H9 (cell line): Measurements from ENCODE around the gene FBXO27. TPM values are rescaled to one million over a fixed set of nuclear protein-coding genes. Genes with fewer than 3 reads are reported as not detected.

Source experiments
- DNase-seq: peaks from one replicate; pipeline ENCODE4 v3.0.0-alpha.2; 2017
- H2AFZ ChIP-seq: one replicate; pipeline ENCODE4 v1.6.1; 2013; ENCODE audit warnings: mild to moderate bottlenecking, low read length, control low read depth, moderate library complexity
- H2AK5ac ChIP-seq: 2 replicates; pipeline ENCODE4 v1.6.1; 2013; ENCODE audit warnings: low read length, control low read depth, mixed read lengths; ENCODE audit not compliant: insufficient read length
- H2BK120ac ChIP-seq: one replicate; pipeline ENCODE4 v1.6.1; 2013; ENCODE audit warnings: low read depth, mild to moderate bottlenecking, low read length, control low read depth, inconsistent platforms; ENCODE audit not compliant: poor library complexity, severe bottlenecking
- H2BK12ac ChIP-seq: 2 replicates; pipeline ENCODE4 v1.6.1; 2013; ENCODE audit warnings: low read length, control low read depth, mixed read lengths, low read depth; ENCODE audit not compliant: insufficient read length
- H2BK15ac ChIP-seq: 2 replicates; pipeline ENCODE4 v1.6.1; 2013; ENCODE audit warnings: low read depth, low read length, control low read depth
- H2BK20ac ChIP-seq: one replicate; pipeline ENCODE4 v1.6.1; 2013; ENCODE audit warnings: low read depth, mild to moderate bottlenecking, low read length, control low read depth, inconsistent platforms; ENCODE audit not compliant: poor library complexity, severe bottlenecking
- H2BK5ac ChIP-seq: 2 replicates; pipeline ENCODE4 v1.6.1; 2013; ENCODE audit warnings: low read length, control low read depth, mixed read lengths; ENCODE audit not compliant: insufficient read length
- H3K14ac ChIP-seq: 2 replicates; pipeline ENCODE4 v1.6.1; 2013; ENCODE audit warnings: low read length, control low read depth; ENCODE audit not compliant: insufficient read depth
- H3K18ac ChIP-seq: 2 replicates; pipeline ENCODE4 v1.6.1; 2013; ENCODE audit warnings: low read depth, mild to moderate bottlenecking, mixed read lengths, low read length, control low read depth; ENCODE audit not compliant: insufficient read length
- H3K23ac ChIP-seq: 2 replicates; pipeline ENCODE4 v1.6.1; 2013; ENCODE audit warnings: low read length, control low read depth, mixed read lengths, low read depth; ENCODE audit not compliant: insufficient read length
- H3K23me2 ChIP-seq: 2 replicates; pipeline ENCODE4 v1.6.1; 2013; ENCODE audit warnings: low read depth, mild to moderate bottlenecking, mixed read lengths, low read length, control low read depth; ENCODE audit not compliant: insufficient read length, poor library complexity, severe bottlenecking
- H3K27ac ChIP-seq: 2 replicates; pipeline ENCODE4 v1.5.1; 2013; ENCODE audit warnings: low read length, control low read depth, mixed read lengths, low read depth; ENCODE audit not compliant: insufficient read length
- H3K27me3 ChIP-seq: 2 replicates; pipeline ENCODE4 v1.6.1; 2013; ENCODE audit warnings: low read length, control low read depth, inconsistent platforms; ENCODE audit not compliant: insufficient read depth
- H3K4ac ChIP-seq: 2 replicates; pipeline ENCODE4 v1.6.1; 2013; ENCODE audit warnings: low read depth, mild to moderate bottlenecking, control low read depth, inconsistent platforms, low read length, moderate library complexity
- H3K4me1 ChIP-seq: 2 replicates; pipeline ENCODE4 v1.6.1; 2013; ENCODE audit warnings: low read length, control low read depth, inconsistent platforms; ENCODE audit not compliant: insufficient read depth
- H3K4me2 ChIP-seq: 2 replicates; pipeline ENCODE4 v1.6.1; 2013; ENCODE audit warnings: low read length, control low read depth, mixed read lengths; ENCODE audit not compliant: insufficient read length, insufficient read depth
- H3K56ac ChIP-seq: 2 replicates; pipeline ENCODE4 v1.6.1; 2013; ENCODE audit warnings: low read depth, mild to moderate bottlenecking, mixed read lengths, low read length, control low read depth; ENCODE audit not compliant: insufficient read length
- H3K79me1 ChIP-seq: 2 replicates; pipeline ENCODE4 v1.6.1; 2013; ENCODE audit warnings: low read depth, mild to moderate bottlenecking, moderate library complexity, low read length, control low read depth, inconsistent platforms; ENCODE audit not compliant: insufficient read depth, poor library complexity, severe bottlenecking
- H3K79me2 ChIP-seq: 2 replicates; pipeline ENCODE4 v1.6.1; 2013; ENCODE audit warnings: low read length, control low read depth, inconsistent platforms; ENCODE audit not compliant: insufficient read depth
- H3K9ac ChIP-seq: 2 replicates; pipeline ENCODE4 v1.6.1; 2013; ENCODE audit warnings: low read length, control low read depth, mixed read lengths; ENCODE audit not compliant: insufficient read length; ENCODE audit errors: extremely low read depth
- H3K9me3 ChIP-seq: one replicate; pipeline ENCODE4 v1.6.1; 2013; ENCODE audit warnings: low read depth, low read length, inconsistent platforms; ENCODE audit not compliant: control insufficient read depth
- H3T11ph ChIP-seq: one replicate; pipeline ENCODE4 v1.6.1; 2013; ENCODE audit warnings: mild to moderate bottlenecking, low read length, control low read depth, inconsistent platforms
- H4K20me1 ChIP-seq: one replicate; pipeline ENCODE4 v1.6.1; 2013; ENCODE audit not compliant: control insufficient read depth, insufficient read length, insufficient read depth
- H4K5ac ChIP-seq: 2 replicates; pipeline ENCODE4 v1.6.1; 2013; ENCODE audit warnings: low read depth, mild to moderate bottlenecking, mixed read lengths, low read length, control low read depth; ENCODE audit not compliant: insufficient read length
- H4K8ac ChIP-seq: replicated peaks from 2 replicates; pipeline ENCODE4 v1.6.1; 2013; ENCODE audit warnings: low read length, control low read depth, mixed read lengths, low read depth; ENCODE audit not compliant: insufficient read length
- H4K91ac ChIP-seq: 2 replicates; pipeline ENCODE4 v1.6.1; 2013; ENCODE audit warnings: low read depth, mild to moderate bottlenecking, moderate library complexity, mixed read lengths, low read length, control low read depth; ENCODE audit not compliant: insufficient read length
- H3K27ac Mint-ChIP-seq, 3 experiments: 2 replicates in 2 of 3; 3 replicates in 1 of 3; pipeline ENCODE4 v1.8.0; 2020 to 2021; ENCODE audit warnings: mixed read lengths in 3 of 3, mild to moderate bottlenecking in 1 of 3, moderate library complexity in 1 of 3
- H3K27me3 Mint-ChIP-seq: 2 replicates; pipeline ENCODE4 v1.8.0; 2021; ENCODE audit warnings: low read depth, mild to moderate bottlenecking, moderate library complexity, mixed read lengths
- H3K36me3 Mint-ChIP-seq, 3 experiments: 2 replicates in 2 of 3; 3 replicates in 1 of 3; pipeline ENCODE4 v1.8.0; 2020 to 2021; ENCODE audit warnings: low read depth in 3 of 3, mixed read lengths in 3 of 3; ENCODE audit not compliant: insufficient read depth in 1 of 3
- H3K4me1 Mint-ChIP-seq, 2 experiments: 2 replicates each; pipeline ENCODE4 v1.8.0; 2020; ENCODE audit warnings: mixed read lengths in 2 of 2
- H3K4me3 Mint-ChIP-seq, 2 experiments: 2 replicates in 1 of 2; 3 replicates in 1 of 2; pipeline ENCODE4 v1.8.0; 2020 to 2021; ENCODE audit warnings: mild to moderate bottlenecking in 2 of 2, mixed read lengths in 2 of 2, moderate library complexity in 1 of 2
- H3K9me3 Mint-ChIP-seq, 2 experiments: 2 replicates in 1 of 2; 3 replicates in 1 of 2; pipeline ENCODE4 v1.8.0; 2020; ENCODE audit warnings: mild to moderate bottlenecking in 2 of 2, mixed read lengths in 2 of 2, moderate library complexity in 1 of 2
- CTCF ChIP-seq: fragments of 200-600 bp; sonication (generic); conservative IDR thresholded peaks from 3 replicates; pipeline ENCODE4 v1.8.0; 2021; ENCODE audit warnings: antibody characterized with exemption, mild to moderate bottlenecking
- WGBS: extraction: QIAGEN DNeasy Blood & Tissue Kit; methylation state at CpG from one replicate; pipeline ENCODE4 v1.1.7; 2013; ENCODE audit warnings: missing lambda C conversion rate, low lambda C conversion rate, mixed read lengths; ENCODE audit not compliant: insufficient read length; ENCODE audit errors: extremely low coverage; 5-methylcytosine and 5-hydroxymethylcytosine counted together
- total RNA-seq: library from RNA; stranded (reverse); gene quantifications from 2 replicates; pipeline ENCODE4 v1.2.1, GENCODE V29; 2021

Gene FBXO27
- total RNA-seq, 1 experiment from 2014 or later = 14.5 TPM

GRCh38 chr19:39064405-39064804, 32.1 kb upstream of the FBXO27 start:
- Histone ChIP-seq H2BK120ac (no peak overlapping the region), H4K8ac (no peak overlapping the region), H3K9me3 (no peaks in the 10 kb centered on the region), H3K79me2 (no peaks in the 10 kb centered on the region), H4K20me1 (no peaks in the 10 kb centered on the region), H2BK15ac (no peak overlapping the region), H3K23me2 (no peaks in the 10 kb centered on the region), H2BK20ac (no peak overlapping the region), H2AK5ac (no peak overlapping the region), H3K79me1 (no peaks in the 10 kb centered on the region), H2AFZ (no peak overlapping the region), H3K4me1 (no peaks in the 10 kb centered on the region), H3K4ac (no peak overlapping the region), H4K91ac (no peak overlapping the region), H3K18ac (no peak overlapping the region), H2BK5ac (no peak overlapping the region), H3K14ac (no peak overlapping the region), H2BK12ac (no peak overlapping the region), H3K9ac (no peak overlapping the region), H3K56ac (no peak overlapping the region), H3K27me3 (no peaks in the 10 kb centered on the region), H3K27ac (no peak overlapping the region), H4K5ac (no peak overlapping the region), H3T11ph (no peak overlapping the region), H3K23ac (no peak overlapping the region), H3K4me2 (no peak overlapping the region)
- Mint-ChIP-seq H3K4me3 (no peak overlapping the region), H3K36me3 (peaks cover 0 to 3% (median 2%) of the 10 kb centered on the region in 3 experiments; a peak in 3 of 7 replicates), H3K4me1 (no peaks in the 10 kb centered on the region), H3K9me3 (peaks cover 6 to 8% of the 10 kb centered on the region in 2 experiments), H3K27ac (no peak overlapping the region), H3K27me3 (peaks cover 17% of the 10 kb centered on the region)
- no peak for DNase-seq
- no CpG with 5 or more reads among the region's 6 CpGs for WGBS
- no peak for TF ChIP-seq CTCF
